ENCODE measurements around the gene THSD7B. TPM values are rescaled to one million over a fixed set of nuclear protein-coding genes. Genes with fewer than 3 reads are reported as not detected.
"Not testable (repeated sequence)": the region's sequence is repeated elsewhere in the genome, so short reads cannot be mapped to it uniquely, and the experiment has no call there.

Gene THSD7B
- total and polyA plus RNA-seq, 2 experiments from 2014 or later: 0.86 to 3.8 TPM

DNA sequence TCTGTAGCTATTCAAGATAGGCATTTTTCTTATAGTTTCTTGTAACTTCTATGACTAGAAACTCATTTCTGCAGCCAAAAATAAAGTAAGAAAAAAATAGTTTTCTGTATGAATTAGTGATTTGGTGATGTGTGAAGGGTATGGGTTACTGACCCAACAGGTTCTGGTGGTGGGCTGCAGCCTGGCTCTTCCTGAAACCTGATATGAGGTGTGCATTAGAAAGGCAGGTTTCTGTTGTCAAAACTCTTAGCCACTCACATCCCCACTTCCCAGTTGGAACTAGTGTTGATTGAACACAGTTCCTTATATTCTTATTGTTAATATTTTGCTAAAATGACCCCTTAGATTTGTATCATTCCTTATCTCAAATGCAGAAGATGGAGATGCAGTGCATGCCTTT lies 330.8 kb downstream of the THSD7B start:
- Mint-ChIP-seq H3K9me3 (no peaks in the 10 kb centered on the region), H3K4me3 (no peak overlapping the region), H3K4me1 (peaks cover 14% of the 10 kb centered on the region; the same call in 2 of the 3 replicates), H3K36me3 (ENCODE audit: low read depth) (no peaks in the 10 kb centered on the region), H3K27ac (no peak overlapping the region), H3K27me3 (ENCODE audit: insufficient read depth, low read depth, poor library complexity) (no peaks in the 10 kb centered on the region)
- Histone ChIP-seq H3K27ac (ENCODE audit: low read depth) (no peak overlapping the region), H3K9me2 (ENCODE audit: insufficient read depth) (no peaks in the 10 kb centered on the region), H3K4me2 (no peak overlapping the region), H2AFZ (no peak overlapping the region), H4K20me1 (replicated peaks; ENCODE audit: insufficient read depth) (no peaks in the 10 kb centered on the region), H3K4me1 (ENCODE audit: insufficient read depth) (peaks cover 9% of the 10 kb centered on the region; the same call in 1 of the 2 replicates), H3K27me3 (ENCODE audit: insufficient read depth) (no peaks in the 10 kb centered on the region), H3K4me3 (no peak overlapping the region), H3K79me2 (replicated peaks; ENCODE audit: insufficient read depth) (no peaks in the 10 kb centered on the region), H3F3A (replicated peaks; ENCODE audit: low read depth) (no peaks in the 10 kb centered on the region), H3K36me3 (ENCODE audit: insufficient read depth) (no peaks in the 10 kb centered on the region)
- DNase-seq (ENCODE audit: low spot score) (no peak), ATAC-seq (peak; percentile 52)
- TF ChIP-seq EZH2phosphoT487 (IDR thresholded peaks at IDR 0.05; ENCODE audit: unreplicated experiment) (no peak), ZNF114 (CRISPR knock-in tag; IDR thresholded peaks at IDR 0.05) (no peak), JUNB (IDR thresholded peaks at IDR 0.05; ENCODE audit: unreplicated experiment) (no peak), ZNF331 (CRISPR knock-in tag; IDR thresholded peaks at IDR 0.05; ENCODE audit: low read depth) (no peak), NANOG (IDR thresholded peaks at IDR 0.05; ENCODE audit: borderline replicate concordance) (no peak)
- TF ChIP-seq, protein P1, sequence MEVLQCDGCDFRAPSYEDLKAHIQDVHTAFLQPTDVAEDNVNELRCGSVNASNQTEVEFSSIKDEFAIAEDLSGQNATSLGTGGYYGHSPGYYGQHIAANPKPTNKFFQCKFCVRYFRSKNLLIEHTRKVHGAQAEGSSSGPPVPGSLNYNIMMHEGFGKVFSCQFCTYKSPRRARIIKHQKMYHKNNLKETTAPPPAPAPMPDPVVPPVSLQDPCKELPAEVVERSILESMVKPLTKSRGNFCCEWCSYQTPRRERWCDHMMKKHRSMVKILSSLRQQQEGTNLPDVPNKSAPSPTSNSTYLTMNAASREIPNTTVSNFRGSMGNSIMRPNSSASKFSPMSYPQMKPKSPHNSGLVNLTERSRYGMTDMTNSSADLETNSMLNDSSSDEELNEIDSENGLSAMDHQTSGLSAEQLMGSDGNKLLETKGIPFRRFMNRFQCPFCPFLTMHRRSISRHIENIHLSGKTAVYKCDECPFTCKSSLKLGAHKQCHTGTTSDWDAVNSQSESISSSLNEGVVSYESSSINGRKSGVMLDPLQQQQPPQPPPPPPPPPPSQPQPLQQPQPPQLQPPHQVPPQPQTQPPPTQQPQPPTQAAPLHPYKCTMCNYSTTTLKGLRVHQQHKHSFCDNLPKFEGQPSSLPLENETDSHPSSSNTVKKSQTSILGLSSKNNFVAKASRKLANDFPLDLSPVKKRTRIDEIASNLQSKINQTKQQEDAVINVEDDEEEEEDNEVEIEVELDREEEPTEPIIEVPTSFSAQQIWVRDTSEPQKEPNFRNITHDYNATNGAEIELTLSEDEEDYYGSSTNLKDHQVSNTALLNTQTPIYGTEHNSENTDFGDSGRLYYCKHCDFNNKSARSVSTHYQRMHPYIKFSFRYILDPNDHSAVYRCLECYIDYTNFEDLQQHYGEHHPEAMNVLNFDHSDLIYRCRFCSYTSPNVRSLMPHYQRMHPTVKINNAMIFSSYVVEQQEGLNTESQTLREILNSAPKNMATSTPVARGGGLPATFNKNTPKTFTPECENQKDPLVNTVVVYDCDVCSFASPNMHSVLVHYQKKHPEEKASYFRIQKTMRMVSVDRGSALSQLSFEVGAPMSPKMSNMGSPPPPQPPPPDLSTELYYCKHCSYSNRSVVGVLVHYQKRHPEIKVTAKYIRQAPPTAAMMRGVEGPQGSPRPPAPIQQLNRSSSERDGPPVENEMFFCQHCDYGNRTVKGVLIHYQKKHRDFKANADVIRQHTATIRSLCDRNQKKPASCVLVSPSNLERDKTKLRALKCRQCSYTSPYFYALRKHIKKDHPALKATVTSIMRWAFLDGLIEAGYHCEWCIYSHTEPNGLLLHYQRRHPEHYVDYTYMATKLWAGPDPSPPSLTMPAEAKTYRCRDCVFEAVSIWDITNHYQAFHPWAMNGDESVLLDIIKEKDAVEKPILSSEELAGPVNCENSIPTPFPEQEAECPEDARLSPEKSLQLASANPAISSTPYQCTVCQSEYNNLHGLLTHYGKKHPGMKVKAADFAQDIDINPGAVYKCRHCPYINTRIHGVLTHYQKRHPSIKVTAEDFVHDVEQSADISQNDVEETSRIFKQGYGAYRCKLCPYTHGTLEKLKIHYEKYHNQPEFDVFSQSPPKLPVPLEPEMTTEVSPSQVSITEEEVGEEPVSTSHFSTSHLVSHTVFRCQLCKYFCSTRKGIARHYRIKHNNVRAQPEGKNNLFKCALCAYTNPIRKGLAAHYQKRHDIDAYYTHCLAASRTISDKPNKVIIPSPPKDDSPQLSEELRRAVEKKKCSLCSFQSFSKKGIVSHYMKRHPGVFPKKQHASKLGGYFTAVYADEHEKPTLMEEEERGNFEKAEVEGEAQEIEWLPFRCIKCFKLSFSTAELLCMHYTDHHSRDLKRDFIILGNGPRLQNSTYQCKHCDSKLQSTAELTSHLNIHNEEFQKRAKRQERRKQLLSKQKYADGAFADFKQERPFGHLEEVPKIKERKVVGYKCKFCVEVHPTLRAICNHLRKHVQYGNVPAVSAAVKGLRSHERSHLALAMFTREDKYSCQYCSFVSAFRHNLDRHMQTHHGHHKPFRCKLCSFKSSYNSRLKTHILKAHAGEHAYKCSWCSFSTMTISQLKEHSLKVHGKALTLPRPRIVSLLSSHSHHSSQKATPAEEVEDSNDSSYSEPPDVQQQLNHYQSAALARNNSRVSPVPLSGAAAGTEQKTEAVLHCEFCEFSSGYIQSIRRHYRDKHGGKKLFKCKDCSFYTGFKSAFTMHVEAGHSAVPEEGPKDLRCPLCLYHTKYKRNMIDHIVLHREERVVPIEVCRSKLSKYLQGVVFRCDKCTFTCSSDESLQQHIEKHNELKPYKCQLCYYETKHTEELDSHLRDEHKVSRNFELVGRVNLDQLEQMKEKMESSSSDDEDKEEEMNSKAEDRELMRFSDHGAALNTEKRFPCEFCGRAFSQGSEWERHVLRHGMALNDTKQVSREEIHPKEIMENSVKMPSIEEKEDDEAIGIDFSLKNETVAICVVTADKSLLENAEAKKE (CRISPR knock-in tag; IDR thresholded peaks at IDR 0.05): no peak

DNA sequence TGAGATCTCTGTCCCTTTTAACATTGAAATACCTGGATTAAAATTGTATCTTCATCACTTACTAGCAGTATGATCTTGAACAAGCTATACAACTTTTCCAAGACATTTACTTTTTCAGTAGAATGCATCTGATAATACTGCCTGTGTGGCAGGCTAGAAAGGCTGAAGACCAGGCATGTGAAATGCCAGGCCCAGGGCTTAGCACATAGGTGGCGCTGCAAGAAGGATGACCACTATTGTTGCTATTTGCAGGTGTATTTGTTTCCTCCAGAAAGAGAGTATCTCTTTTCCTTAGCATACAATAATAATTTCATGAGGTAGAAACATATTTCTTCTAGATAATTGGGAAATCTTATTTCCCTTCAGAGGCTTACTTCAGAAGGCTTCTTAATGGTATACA lies 331.3 kb downstream of the THSD7B start:
- ATAC-seq: peak; percentile 85

DNA sequence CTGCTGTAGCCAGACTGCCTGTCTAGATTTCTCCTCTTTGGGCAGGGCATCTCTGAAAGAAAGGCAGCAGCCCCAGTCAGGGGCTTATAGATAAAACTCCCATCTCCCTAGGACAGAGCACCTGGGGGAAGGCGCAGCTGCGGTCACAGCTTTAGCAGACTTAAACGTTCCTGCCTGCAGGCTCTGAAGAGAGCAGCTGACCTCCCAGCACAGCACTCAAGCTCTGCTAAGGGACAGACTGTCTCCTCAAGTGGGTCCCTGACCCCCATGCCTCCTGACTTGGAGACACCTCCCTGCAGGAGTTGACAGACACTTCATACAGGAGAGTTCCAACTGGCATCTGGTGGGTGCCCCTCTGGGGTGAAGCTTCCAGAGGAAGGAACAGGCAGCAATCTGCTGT lies 336.5 kb downstream of the THSD7B start:
- not testable (repeated sequence) for H3K27ac ChIP-seq (ENCODE audit: low read depth); H3K27me3 ChIP-seq (ENCODE audit: insufficient read depth); H3K4me1 ChIP-seq (ENCODE audit: insufficient read depth); DNase-seq (ENCODE audit: low spot score); H4K20me1 ChIP-seq (replicated peaks; ENCODE audit: insufficient read depth); H2AFZ ChIP-seq; H3K36me3 ChIP-seq (ENCODE audit: insufficient read depth); H3K27ac Mint-ChIP-seq; ATAC-seq; H3K4me1 Mint-ChIP-seq; H3K4me2 ChIP-seq; H3K4me3 ChIP-seq; H3F3A ChIP-seq (replicated peaks; ENCODE audit: low read depth); H3K36me3 Mint-ChIP-seq (ENCODE audit: low read depth); H3K9me2 ChIP-seq (ENCODE audit: insufficient read depth); H3K27me3 Mint-ChIP-seq (ENCODE audit: insufficient read depth, low read depth, poor library complexity); H3K4me3 Mint-ChIP-seq; H3K79me2 ChIP-seq (replicated peaks; ENCODE audit: insufficient read depth)
- H3K9me3 Mint-ChIP-seq: peaks cover 15% of the 10 kb centered on the region; the same call in 2 of the 3 replicates

More for the DNA sequence above, 331.3 kb downstream of the THSD7B start:
- Mint-ChIP-seq H3K27ac (no peak overlapping the region), H3K36me3 (ENCODE audit: low read depth) (no peaks in the 10 kb centered on the region), H3K9me3 (no peaks in the 10 kb centered on the region), H3K4me3 (no peak overlapping the region), H3K27me3 (ENCODE audit: insufficient read depth, low read depth, poor library complexity) (no peaks in the 10 kb centered on the region), H3K4me1 (peaks cover 11% of the 10 kb centered on the region; the same call in 2 of the 3 replicates)
- Histone ChIP-seq H3K79me2 (replicated peaks; ENCODE audit: insufficient read depth) (no peaks in the 10 kb centered on the region), H3K4me2 (no peak overlapping the region), H4K20me1 (replicated peaks; ENCODE audit: insufficient read depth) (no peaks in the 10 kb centered on the region), H3F3A (replicated peaks; ENCODE audit: low read depth) (no peaks in the 10 kb centered on the region), H3K27ac (ENCODE audit: low read depth) (no peak overlapping the region), H2AFZ (no peak overlapping the region), H3K9me2 (ENCODE audit: insufficient read depth) (no peaks in the 10 kb centered on the region), H3K4me1 (ENCODE audit: insufficient read depth) (peaks cover 9% of the 10 kb centered on the region; the same call in 1 of the 2 replicates), H3K27me3 (ENCODE audit: insufficient read depth) (no peaks in the 10 kb centered on the region), H3K36me3 (ENCODE audit: insufficient read depth) (no peaks in the 10 kb centered on the region), H3K4me3 (no peak overlapping the region)
- TF ChIP-seq NANOG (IDR thresholded peaks at IDR 0.05; ENCODE audit: borderline replicate concordance) (no peak), POLR2AphosphoS5 (IDR thresholded peaks at IDR 0.05; ENCODE audit: low read depth) (no peak)
- TF ChIP-seq, protein P2, sequence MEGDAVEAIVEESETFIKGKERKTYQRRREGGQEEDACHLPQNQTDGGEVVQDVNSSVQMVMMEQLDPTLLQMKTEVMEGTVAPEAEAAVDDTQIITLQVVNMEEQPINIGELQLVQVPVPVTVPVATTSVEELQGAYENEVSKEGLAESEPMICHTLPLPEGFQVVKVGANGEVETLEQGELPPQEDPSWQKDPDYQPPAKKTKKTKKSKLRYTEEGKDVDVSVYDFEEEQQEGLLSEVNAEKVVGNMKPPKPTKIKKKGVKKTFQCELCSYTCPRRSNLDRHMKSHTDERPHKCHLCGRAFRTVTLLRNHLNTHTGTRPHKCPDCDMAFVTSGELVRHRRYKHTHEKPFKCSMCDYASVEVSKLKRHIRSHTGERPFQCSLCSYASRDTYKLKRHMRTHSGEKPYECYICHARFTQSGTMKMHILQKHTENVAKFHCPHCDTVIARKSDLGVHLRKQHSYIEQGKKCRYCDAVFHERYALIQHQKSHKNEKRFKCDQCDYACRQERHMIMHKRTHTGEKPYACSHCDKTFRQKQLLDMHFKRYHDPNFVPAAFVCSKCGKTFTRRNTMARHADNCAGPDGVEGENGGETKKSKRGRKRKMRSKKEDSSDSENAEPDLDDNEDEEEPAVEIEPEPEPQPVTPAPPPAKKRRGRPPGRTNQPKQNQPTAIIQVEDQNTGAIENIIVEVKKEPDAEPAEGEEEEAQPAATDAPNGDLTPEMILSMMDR (conservative IDR thresholded peaks at IDR 0.05; ENCODE audit: low read depth in 2 of 2): peak; percentile 74 to 77
- peak; percentile 57 for DNase-seq (ENCODE audit: low spot score)
